Activated CD4-positive, alpha-beta T cell treated with anti-CD3 and anti-CD28 coated beads for 4 hours (primary cell): ENCODE results near the gene EMSY.
"Not testable (repeated sequence)": the region's sequence is repeated elsewhere in the genome, so short reads cannot be mapped to it uniquely, and the experiment has no call there.

ENCODE experiments used
- DNase-seq, 2 donors: peaks; one replicate each; pipeline ENCODE4 v3.0.0-alpha.2; 2020

Gene EMSY

GRCh38 chr11:76444384-76445120, at the start of gene EMSY:
Gene EMSY (plus strand): TSS chr11:76445018. CDS start chr11:76446939, 1,921 bp downstream.
- peak; percentile 86 to 90 for DNase-seq

DNA sequence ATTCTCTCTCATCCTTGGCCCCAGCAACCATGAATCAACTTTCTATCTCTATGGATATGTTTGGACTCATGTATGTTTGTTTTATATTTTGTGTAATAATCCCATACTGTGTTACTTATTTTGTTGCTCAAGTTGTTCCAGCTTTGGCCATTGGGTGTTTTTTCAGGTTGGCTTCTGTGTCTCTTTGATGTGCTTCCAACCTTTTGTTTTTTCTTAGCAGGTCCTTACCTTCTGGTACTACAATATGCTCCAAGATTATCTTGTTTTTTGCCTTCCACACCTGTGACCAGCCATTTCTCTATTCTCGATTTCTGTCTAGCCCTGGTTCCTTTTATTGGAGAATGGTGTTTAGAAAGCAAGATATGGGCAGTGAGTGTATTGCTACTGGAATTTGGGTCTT, 49.5 kb upstream of the EMSY start:
- DNase-seq: no peak

DNA sequence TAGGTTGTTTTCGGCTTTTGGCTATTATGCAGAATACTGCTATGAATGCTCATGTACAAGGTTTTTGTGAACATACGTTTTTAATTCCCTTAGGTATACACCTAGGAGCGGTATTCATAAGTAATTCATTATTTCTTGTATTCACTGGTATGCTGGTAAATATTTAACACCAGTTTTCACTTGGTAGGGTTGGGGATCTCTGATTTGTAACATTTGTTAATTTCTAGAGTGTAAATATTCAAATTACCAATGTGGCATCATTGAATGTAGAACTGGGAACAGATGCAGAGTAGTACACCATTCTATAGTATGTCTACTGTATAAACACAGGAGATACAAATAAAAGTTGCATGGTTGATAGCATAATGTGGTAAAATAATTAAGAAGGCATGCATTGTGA, 47.4 kb upstream of the EMSY start:
- no peak for DNase-seq

- no peak for DNase-seq
These were observed 43.9 kb upstream of the EMSY start for GRCh38 chr11:76400967-76401366.

DNA sequence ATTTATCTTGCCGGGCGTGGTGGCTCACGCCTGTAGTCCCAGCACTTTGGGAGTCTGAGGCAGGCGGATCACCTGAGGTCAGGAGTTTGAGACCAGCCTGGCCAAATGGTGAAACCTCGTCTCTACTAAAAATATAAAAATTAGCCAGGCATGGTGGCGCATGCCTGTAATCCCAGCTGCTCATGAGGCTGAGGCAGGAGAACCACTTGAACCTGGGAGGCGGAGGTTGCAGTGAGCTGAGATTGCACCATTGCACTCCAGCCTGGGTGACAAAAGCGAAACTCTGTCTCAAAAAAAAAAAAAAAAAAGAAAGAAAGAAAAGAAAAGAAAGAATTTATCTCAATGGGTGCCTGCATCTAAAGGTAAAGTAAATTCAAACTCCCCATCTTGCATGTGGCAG, 43.3 kb upstream of the EMSY start:
- not testable (repeated sequence) for DNase-seq

DNA sequence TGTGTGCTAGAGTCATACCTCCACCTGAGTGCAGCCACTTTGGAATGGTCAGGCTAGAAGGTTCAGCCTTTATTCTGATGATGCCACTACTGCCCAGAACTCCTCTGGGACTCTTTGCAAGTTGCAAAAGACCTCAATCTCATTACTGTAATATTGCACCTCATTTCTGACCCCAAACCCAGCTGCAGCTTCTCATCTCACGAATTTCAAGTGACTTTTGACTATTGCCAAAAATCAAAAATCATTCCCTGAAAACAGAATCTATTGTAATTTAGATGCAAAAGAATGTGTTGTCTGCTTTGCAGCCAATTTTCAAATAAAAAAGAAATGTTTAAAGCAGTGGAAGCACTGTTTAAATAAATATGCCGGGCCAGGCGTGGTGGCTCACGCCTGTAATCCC, 38.5 kb upstream of the EMSY start:
- DNase-seq: no peak

DNA sequence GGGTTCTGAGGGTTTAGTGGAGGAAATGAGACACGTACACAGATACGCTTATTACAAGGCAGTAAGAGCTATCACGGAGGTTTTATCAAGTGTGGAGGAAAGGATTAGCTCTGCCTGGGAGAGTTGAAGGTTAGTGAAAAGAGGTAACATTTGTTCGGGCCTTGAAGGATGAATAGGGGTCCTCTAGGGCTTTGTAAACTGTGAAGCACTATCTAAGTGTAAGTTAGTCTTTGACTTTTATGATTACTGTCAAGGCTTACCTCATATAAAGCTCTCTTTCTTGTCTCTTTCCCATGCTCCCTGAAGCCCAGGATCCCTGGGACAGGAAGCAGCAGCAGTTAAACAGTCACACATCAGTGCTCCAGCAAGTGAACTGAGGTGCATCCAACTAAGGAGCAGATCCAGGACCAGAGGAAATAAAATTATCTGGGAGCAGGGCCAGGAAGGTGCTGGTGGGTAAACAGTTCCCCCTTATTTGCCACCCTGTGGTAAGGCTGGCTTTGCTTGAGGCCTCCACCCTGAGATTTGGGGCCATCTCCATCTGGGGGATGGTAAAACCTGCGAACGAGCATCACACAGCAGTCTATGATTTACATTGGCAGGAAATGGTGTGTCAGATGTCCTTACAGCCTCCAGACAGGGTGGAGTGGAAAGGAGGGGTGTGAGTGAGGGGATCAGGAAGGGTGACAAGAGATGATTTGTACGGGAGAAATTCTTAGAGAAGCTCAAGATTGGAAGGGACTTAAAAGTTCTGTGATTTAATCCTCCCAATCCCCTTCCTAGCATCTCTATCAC, 36.5 kb upstream of the EMSY start:
- DNase-seq: no peak

DNA sequence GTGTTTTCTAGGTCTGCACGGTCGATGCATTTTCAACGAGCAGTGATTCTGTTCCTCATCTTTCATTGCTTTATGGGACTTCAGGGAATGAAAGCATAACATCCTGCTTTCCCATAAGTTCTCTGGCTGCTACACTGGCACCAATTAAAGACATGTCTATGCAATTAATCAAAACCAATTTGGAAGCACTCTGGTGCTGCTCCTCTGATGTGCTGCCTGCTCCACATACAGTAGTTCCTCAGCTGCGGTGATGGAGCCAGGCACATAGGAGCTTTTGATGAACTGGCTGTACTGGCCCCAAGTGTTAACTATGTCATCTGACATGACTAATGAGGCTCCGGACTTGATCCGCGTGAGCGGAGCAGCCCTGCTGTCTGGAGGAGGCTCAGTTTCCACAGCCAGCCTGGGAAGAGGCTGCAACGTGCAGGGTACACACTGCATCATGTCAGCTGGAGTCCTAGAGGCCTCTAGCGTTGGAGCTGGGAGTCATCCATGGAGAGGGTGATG, 33.9 kb upstream of the EMSY start:
- no peak for DNase-seq

DNA sequence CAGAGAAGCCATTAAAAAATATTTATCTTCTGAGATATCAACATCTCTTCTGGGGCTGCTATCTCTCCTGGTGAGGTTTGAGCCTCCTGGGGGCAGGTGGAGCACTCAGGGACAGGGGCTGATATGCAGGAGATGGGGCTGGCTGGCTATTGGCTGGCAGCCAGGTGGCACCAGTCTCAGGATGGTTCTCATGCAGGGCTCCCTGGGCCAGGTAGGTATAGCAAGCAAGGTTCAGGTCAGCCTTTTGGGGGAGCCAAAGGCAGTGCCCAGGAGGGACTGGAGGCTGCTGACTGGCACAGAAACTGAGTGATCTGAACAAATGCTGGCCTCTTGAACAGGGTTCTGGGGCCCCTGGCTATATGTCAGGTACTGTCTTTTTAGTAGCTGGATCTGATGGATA, 29.7 kb upstream of the EMSY start:
- no peak for DNase-seq

GRCh38 chr11:76419896-76420295, 24.9 kb upstream of the EMSY start:
- no peak for DNase-seq

DNA sequence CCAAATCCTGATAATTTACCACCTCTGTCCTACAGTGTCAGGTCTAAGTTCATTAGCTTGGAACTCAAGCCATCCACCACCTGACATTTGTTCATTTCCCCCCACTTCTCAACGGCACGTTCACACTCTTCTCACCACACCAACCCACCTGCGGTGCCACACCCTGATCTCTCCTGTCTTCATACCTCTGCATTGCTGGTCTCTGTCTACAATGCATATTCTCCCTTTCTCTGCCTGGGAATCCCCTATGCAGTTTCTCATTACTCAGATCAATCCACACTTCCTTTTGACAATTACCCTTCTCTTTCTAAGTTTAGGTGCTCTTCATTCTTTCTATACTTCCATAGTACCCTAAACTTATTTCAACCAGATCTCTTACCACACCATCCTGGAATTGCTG, 20.4 kb upstream of the EMSY start:
- no peak for DNase-seq

- no peak for DNase-seq
These were observed 19.9 kb upstream of the EMSY start for GRCh38 chr11:76424891-76425290.

- DNase-seq: no peak
These were observed 18.2 kb upstream of the EMSY start for GRCh38 chr11:76426660-76427059.

DNA sequence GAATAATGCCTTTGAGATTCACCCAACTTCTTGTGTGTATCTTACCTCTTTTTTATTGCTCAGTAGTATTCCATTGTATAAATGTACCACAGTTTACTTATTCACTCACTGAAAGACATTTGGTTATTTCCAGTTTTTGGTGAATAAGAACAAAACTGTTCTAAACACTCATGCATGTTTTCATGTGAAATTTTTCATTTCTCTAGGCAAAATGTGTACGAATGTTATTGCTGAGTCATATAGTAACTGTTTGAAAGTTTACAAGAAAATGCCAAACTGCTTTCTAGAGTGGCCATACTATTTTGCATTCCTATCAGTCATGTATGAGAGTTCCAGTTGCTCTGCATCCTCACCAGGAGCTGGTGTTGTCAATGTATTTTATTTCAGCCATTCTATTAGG, 8.8 kb upstream of the EMSY start:
- DNase-seq: no peak

DNA sequence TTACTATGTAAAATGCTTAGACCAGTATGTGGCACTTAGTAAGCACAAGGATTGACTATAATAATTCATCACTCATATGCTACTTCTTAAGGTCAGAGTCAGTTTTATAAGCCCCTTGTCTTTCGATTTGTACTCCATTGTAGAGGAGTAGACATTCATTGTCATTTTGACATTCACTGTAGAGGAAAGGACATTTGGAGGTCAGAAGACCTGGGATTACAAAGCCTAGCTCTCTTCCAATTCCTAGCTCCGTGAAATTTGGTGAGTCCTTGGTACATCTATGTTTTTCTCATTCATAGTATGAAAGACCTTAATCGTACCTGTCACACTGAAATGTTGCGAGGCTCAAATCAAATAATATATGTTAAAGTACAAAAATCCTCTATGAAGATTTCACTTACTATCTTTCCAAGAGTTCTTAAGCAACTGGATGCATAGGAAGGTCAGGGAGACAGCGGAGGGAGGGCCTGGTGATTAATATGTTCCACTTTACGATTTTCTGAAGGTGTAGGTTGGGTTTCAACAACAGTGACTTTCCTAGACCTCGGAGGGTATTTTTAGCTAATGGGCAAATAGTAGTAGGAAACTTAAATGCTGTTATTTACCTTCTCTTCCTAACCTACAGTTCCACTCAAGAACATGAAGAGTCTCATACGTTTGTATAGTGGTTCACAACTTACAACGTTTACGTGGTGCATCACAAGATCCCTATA, 1.4 kb upstream of the EMSY start:
- DNase-seq: no peak

DNA sequence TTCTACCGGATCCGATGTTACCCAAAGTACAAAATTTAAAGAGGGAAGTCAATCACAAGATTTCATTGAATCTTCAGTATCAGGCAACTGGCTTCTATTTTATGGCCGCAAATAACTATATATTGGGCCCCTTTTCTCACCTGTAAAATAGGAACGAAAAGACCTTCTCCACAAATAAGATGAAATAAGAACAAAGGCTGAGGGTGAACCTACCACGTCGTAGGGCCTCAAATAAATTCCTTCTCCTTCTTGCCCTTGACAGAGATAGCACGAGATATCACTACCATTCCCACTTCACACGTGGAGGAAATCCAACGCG, 794 bp upstream of the EMSY start:
- no peak for DNase-seq

GRCh38 chr11:76445121-76446084, 585 bp downstream of the EMSY start:
- DNase-seq: peak; percentile 28 to 33

GRCh38 chr11:76448506-76448905, 3.7 kb downstream of the EMSY start:
- DNase-seq: no peak

- no peak for DNase-seq
These were observed 8.4 kb downstream of the EMSY start for GRCh38 chr11:76453248-76453647.

- DNase-seq: no peak
These were observed 10.5 kb downstream of the EMSY start for GRCh38 chr11:76455331-76455730.

DNA sequence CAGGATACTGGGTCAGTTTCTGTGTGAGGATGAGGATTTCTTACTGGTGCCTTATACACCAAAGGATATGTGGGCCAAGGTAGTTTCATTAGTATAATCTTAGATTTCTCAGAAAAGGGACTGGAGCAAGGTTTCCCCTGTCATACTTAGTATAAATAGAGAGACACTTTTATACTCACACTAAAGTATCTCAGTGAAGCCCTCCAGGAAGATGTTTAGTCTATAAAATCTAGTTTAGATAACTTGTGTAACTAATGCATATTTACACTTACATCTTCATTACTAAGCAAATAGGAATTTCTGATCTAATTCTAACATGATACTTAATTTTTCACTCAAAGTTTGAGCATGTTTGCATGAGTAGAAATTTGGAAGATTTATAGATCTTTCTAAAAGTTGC, 11.1 kb downstream of the EMSY start:
- DNase-seq: no peak

DNA sequence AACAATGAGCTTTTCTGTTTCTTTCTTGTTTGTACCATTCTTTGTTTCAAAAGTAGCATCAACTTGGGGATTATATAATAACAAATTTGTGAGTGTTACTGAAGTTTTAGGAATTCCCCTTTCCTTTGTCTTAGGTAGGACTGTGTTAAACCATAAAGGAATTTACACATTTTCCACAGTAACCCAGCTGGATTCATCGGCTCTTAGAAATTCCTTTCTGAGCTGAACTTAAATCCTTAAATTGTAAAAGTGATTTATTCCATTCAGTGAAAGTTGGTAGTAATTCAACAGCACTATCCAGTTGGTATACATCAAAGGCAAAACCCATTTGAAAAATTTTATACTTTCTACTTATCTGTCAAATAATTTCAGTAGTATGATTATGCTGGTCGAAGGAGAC, 11.8 kb downstream of the EMSY start:
- DNase-seq: no peak

GRCh38 chr11:76459299-76459698, 14.5 kb downstream of the EMSY start:
- no peak for DNase-seq
